Prostate gland (tissue), 2 donors: Measurements from ENCODE around the gene ALDH1L2.
"Not testable (repeated sequence)": the region's sequence is repeated elsewhere in the genome, so short reads cannot be mapped to it uniquely, and the experiment has no call there.

Experiments
- CTCF ChIP-seq, 4 experiments: fragments of 200-600 bp in 2 of 4; fragments of 450-650 bp in 2 of 4; sonication (generic) in 2 of 4; IDR thresholded peaks; 1 replicate in 3 of 4; 2 replicates in 1 of 4; pipeline ENCODE4 v1.5.1; 2016 to 2019; ENCODE audit warnings: antibody characterized with exemption in 4 of 4, mild to moderate bottlenecking in 2 of 4, moderate library complexity in 2 of 4
- POLR2A ChIP-seq: fragments of 450-650 bp; IDR thresholded peaks from one replicate; pipeline ENCODE4 v1.6.1; 2016; ENCODE audit warnings: antibody characterized with exemption, mild to moderate bottlenecking
- POLR2AphosphoS5 ChIP-seq: sonication (generic); formaldehyde crosslinking; IDR thresholded peaks from one replicate; pipeline ENCODE4 v1.6.1; 2017; ENCODE audit warnings: antibody characterized with exemption

GRCh38 chr12:104977688-104978087 lies 106.6 kb downstream of the ALDH1L2 start:
- TF ChIP-seq CTCF (IDR thresholded peaks at IDR 0.05); POLR2A; POLR2AphosphoS5: not testable (repeated sequence)
